K562 (cell line): ENCODE measurements around the gene ZDHHC11B.

Experiments used
- HDGF ChIP-seq: fragments of 450-650 bp; IDR thresholded peaks from 2 replicates; pipeline ENCODE4 v1.6.1; 2016
- MBD2 ChIP-seq: sonication (generic); IDR thresholded peaks from 2 replicates; pipeline ENCODE4 v1.6.1; 2016; ENCODE audit warnings: low read depth, borderline replicate concordance
- POLR2AphosphoS2 ChIP-seq: IDR thresholded peaks from 2 replicates; pipeline ENCODE4 v1.6.1; 2012; ENCODE audit warnings: low read length, improper control_type of control experiment
- UBTF ChIP-seq, 2 experiments: IDR thresholded peaks; 2 replicates each; pipeline ENCODE4 v1.6.1; 2012; ENCODE audit warnings: improper control_type of control experiment in 2 of 2, low read depth in 2 of 2, low read length in 2 of 2, borderline replicate concordance in 1 of 2

- TF ChIP-seq POLR2AphosphoS2 (no peak), UBTF (IDR thresholded peaks at IDR 0.05; ENCODE audit: borderline replicate concordance in 1 of 2, low read depth in 2 of 2, low read length in 2 of 2) (no peak), MBD2 (no peak), HDGF (no peak)
Observed at GRCh38 chr5:671459-672328, 112.8 kb downstream of the ZDHHC11B start.
